ENCODE results near the gene LAPTM5.

DNA sequence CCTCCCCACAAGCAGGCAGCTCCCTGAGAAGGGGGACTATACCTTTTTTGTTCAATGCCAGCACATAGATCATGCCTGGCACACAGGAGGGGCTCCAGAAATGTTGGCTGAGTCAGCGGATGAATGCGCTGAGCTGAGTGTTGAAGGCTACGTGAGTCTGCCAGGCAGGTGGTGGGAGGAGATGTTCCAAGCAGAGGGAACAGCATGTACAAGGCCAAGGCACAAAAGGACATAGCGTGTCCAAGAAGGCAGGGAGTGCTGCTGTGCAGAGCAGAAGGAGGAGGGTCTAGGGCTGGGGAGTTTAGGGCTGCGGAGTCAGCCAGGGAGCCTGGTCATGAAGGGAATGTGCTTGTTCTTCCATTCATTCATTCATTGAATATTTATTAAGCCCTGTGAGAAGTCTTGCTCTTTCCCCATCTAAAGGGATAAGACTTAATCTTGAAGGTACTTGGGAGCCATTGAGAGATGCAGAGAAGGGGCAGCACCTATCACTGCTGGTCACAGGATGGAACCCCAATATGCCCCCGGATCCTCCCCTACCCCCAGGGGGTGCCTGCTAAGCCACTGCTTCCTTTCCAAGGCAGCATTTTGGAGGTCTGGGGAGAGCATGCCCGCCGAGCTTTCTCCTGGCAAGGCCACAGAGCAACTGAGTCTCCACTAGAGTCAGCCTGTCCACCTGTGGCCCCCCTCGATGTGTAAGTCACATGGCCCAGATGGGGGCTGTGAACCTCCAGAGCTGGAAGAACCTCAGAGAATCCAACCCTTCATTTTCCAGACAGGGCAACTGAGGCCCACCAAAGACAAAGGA lies 31.2 kb upstream of the LAPTM5 start:
- TF ChIP-seq, protein P1, sequence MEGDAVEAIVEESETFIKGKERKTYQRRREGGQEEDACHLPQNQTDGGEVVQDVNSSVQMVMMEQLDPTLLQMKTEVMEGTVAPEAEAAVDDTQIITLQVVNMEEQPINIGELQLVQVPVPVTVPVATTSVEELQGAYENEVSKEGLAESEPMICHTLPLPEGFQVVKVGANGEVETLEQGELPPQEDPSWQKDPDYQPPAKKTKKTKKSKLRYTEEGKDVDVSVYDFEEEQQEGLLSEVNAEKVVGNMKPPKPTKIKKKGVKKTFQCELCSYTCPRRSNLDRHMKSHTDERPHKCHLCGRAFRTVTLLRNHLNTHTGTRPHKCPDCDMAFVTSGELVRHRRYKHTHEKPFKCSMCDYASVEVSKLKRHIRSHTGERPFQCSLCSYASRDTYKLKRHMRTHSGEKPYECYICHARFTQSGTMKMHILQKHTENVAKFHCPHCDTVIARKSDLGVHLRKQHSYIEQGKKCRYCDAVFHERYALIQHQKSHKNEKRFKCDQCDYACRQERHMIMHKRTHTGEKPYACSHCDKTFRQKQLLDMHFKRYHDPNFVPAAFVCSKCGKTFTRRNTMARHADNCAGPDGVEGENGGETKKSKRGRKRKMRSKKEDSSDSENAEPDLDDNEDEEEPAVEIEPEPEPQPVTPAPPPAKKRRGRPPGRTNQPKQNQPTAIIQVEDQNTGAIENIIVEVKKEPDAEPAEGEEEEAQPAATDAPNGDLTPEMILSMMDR (IDR thresholded peaks at IDR 0.05; ENCODE audit: control extremely low read depth in 1 of 3, insufficient read depth in 1 of 3, low read depth in 1 of 3, low read length in 3 of 3): no peak
- TF ChIP-seq JUND (IDR thresholded peaks at IDR 0.05; ENCODE audit: low read length): no peak
- no peak for TF ChIP-seq SP1 (IDR thresholded peaks at IDR 0.05; ENCODE audit: low read depth, low read length)
- no peak for TF ChIP-seq POLR2AphosphoS5 (IDR thresholded peaks at IDR 0.05; ENCODE audit: low read depth, low read length)
